GM23338 (cell line): ENCODE data around the gene SSH2.

ENCODE experiments used
- POLR2AphosphoS5 ChIP-seq: IDR thresholded peaks from 2 replicates; pipeline ENCODE4 v1.6.1; 2016; ENCODE audit warnings: antibody characterized with exemption, low read depth
- TF ChIP-seq, protein P1 (sequence below), 2 experiments: fragments of 200-600 bp in 1 of 2; sonication (generic) in 1 of 2; conservative IDR thresholded peaks; 2 replicates each; pipeline versions ENCODE4 v1.5.1 to v1.6.1; 2016 to 2017; ENCODE audit warnings: antibody characterized with exemption in 2 of 2, low read depth in 2 of 2, mild to moderate bottlenecking in 2 of 2, moderate library complexity in 1 of 2
- TF ChIP-seq, protein P2 (sequence below): IDR thresholded peaks from one replicate; pipeline ENCODE4 v1.6.1; 2018; ENCODE audit warnings: antibody characterized with exemption; ENCODE audit not compliant: unreplicated experiment

DNA sequence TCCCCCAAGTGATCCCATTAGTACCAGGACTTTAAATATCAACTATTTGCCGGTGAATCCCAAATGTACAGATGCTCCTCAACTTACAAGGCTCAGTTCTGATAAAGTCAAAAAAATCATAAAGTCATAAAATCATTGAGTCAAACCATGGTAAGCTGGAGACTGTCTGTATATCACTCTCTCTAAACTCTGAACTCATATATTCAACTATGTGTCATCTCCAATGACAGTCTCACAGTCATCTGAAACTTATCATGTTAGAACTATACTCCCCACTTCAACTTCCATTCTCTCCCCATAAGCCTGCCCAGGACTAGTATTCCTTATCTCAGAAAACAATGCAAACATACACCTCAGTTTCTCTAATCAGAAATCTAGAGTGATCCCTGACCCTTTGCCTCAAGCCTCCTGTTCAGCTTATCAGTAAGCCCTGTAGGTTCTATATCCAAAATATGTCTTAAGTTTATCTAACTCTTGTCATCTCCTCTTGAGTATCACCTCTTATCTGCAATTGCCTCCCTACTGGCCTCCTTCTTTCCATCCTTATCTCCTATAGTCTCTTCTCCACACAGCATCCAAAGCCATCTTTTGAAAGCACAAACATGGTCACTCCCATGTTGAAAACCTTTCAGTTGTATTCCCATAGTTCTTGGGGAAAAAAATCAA, 55.0 kb downstream of the SSH2 start:
- TF ChIP-seq, protein P1, sequence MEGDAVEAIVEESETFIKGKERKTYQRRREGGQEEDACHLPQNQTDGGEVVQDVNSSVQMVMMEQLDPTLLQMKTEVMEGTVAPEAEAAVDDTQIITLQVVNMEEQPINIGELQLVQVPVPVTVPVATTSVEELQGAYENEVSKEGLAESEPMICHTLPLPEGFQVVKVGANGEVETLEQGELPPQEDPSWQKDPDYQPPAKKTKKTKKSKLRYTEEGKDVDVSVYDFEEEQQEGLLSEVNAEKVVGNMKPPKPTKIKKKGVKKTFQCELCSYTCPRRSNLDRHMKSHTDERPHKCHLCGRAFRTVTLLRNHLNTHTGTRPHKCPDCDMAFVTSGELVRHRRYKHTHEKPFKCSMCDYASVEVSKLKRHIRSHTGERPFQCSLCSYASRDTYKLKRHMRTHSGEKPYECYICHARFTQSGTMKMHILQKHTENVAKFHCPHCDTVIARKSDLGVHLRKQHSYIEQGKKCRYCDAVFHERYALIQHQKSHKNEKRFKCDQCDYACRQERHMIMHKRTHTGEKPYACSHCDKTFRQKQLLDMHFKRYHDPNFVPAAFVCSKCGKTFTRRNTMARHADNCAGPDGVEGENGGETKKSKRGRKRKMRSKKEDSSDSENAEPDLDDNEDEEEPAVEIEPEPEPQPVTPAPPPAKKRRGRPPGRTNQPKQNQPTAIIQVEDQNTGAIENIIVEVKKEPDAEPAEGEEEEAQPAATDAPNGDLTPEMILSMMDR (conservative IDR thresholded peaks at IDR 0.05; ENCODE audit: low read depth in 2 of 2), result no peak
- TF ChIP-seq, protein P2, sequence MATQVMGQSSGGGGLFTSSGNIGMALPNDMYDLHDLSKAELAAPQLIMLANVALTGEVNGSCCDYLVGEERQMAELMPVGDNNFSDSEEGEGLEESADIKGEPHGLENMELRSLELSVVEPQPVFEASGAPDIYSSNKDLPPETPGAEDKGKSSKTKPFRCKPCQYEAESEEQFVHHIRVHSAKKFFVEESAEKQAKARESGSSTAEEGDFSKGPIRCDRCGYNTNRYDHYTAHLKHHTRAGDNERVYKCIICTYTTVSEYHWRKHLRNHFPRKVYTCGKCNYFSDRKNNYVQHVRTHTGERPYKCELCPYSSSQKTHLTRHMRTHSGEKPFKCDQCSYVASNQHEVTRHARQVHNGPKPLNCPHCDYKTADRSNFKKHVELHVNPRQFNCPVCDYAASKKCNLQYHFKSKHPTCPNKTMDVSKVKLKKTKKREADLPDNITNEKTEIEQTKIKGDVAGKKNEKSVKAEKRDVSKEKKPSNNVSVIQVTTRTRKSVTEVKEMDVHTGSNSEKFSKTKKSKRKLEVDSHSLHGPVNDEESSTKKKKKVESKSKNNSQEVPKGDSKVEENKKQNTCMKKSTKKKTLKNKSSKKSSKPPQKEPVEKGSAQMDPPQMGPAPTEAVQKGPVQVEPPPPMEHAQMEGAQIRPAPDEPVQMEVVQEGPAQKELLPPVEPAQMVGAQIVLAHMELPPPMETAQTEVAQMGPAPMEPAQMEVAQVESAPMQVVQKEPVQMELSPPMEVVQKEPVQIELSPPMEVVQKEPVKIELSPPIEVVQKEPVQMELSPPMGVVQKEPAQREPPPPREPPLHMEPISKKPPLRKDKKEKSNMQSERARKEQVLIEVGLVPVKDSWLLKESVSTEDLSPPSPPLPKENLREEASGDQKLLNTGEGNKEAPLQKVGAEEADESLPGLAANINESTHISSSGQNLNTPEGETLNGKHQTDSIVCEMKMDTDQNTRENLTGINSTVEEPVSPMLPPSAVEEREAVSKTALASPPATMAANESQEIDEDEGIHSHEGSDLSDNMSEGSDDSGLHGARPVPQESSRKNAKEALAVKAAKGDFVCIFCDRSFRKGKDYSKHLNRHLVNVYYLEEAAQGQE, result no peak
- TF ChIP-seq POLR2AphosphoS5, result no peak
